HG03108 (cell line): ENCODE measurements around the gene DPYSL5.

ENCODE experiments used
- ATAC-seq: cut with Tn5 transposase; IDR thresholded peaks from one replicate; pipeline ENCODE4 v1.9.1; 2021; ENCODE audit warnings: moderate library complexity; ENCODE audit not compliant: unreplicated experiment

DPYSL5 gene

DNA sequence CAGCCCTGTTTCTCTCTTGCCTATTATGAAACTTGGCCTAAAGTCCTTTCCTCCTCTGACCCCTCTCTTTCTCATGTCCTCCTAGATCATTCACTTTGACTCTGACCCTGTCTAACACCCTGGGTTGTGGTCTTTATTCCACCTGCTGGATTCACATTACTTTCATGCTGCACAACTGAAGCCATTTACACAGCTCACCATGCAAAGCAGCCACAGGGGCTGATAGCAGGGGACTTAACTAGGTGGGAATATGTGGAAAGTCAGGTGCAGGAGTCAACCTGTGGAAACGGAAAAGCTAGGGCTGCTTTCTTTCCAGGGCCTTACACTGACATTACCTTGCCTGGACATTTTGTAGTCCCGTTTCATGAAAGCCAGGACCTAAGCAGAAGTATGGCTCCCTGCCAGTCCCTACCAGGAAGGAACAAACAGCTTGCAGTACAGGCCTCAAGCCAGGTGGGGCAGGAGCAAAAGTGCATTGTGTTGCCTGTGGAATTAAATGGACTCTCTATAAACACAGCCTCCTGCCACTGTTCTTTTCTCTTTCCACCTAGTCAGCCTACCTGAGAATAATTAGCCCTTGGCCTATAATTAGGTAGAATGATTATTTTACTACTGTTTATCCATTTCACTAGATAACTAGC is 134.3 kb downstream of the DPYSL5 start:
- ATAC-seq: no peak

DNA sequence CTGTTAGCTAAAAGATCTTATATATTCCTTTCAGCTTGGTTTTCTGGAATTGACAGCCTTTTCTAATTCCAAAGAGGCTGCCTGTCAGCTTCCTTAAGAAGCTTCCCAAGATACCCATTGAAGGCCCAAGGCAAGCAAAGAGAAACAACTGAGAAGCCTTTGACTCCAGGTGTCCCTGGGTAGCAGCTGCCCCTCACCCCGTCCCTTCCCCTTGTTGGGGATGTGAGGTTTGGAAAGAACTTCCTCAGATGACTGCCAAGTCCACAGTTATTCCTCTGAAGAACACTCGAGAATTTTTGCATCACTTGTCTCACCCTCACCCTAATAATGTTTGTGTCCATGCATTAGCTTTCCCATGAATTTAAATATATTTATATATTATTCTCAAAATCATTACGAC is 135.8 kb downstream of the DPYSL5 start:
- ATAC-seq: no peak

DNA sequence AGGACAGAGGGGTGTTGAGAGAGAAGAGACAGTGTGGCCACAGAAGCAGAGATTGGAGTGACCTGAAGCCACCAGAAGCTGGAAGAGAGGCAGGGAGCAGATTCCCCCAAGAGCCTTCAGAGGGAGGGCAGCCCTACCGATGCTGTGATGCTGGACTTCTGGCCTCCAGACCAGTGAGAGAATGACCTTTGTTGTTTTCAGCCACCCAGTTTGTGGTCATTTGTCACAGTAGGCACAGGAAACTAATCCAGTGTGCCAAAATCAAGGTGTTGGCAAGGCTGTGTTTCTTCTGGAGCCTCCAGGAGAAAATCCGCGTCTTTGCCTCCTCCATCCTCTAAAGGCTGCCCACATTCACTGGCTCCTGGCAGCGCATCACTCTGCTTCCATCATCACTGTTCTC is 137.9 kb downstream of the DPYSL5 start:
- ATAC-seq: no peak

DNA sequence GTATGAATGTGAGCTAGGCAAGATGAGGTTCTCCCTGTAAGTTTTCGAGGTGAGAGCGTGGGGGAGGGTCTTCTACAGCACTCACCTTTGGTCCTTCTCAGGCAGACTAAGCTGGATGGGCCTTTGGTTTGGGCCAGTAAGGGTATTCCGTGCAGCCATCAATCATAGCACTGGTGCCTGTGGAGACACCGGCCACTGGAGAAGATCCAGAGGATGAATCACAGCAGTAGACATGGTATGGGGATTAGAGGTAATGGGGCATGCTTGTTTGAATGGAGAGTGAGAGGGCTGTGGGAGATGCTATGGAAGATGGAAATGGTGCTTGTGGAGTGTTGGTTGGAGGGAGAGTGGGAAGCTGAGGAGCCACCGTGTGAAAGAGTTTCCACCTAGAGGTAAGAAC is 138.6 kb downstream of the DPYSL5 start:
- ATAC-seq: no peak

GRCh38 chr2:26988058-26988860 is 140.3 kb downstream of the DPYSL5 start:
- ATAC-seq: no peak

DNA sequence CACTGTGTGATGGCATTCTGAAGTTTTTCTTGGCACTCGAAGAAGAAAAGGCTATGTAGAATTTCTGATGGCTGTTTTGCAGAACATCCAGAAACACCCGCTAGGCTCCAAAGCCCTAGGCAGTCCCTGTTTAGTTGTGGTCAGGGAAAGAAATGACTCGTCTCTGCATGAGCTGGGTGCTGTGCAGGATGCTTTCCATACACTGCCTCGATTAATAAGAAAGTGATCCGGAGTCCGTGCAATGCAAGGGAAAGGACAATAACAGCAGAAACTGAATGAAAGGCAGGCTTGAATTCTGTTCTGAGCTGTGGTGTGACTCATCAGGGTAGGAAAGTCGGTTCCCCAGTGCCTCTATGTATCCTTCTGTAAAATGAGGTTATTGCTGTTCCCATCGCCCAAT is 141.2 kb downstream of the DPYSL5 start:
- ATAC-seq: no peak

DNA sequence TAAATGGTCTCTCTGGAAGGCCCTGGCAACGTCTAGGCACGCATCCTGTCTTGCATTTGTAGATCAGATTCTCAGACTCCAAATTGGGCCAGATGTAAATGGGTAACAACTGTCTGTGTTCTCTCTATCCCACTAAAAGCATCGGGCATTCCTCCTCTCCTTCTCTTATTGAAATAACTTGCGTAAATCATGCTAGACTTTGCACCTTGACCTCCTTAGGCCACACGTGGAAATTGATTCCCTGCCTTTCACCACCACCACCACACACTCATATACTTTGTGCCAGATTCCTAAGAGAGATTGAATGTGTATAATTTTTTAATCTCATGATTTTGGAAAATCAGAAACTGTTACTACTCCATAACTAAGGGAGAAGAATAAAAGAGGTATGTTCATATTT is 143.8 kb downstream of the DPYSL5 start:
- no peak for ATAC-seq

GRCh38 chr2:26993768-26994167 is 145.8 kb downstream of the DPYSL5 start:
- ATAC-seq: no peak

DNA sequence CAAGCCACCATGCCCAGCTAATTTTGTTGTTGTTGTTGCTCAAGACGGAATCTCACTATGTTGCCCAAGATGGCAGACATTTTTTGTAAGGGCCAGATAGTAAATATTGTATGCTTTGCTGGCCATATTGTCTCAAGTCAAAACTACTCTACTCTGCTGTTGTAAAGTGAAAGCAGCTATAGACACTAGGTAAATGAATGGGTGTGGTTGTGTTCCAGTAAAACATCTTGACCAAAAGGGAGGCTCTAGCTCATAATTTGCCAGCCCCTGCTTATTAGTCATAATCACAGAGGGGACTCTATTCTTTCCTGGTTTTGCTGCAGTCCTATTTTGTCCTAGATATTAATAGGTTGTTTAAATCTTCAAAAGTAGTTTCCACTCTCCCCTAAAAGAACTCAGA is 147.1 kb downstream of the DPYSL5 start:
- no peak for ATAC-seq

GRCh38 chr2:26997394-26997793 is 149.5 kb downstream of the DPYSL5 start:
- ATAC-seq: no peak

DNA sequence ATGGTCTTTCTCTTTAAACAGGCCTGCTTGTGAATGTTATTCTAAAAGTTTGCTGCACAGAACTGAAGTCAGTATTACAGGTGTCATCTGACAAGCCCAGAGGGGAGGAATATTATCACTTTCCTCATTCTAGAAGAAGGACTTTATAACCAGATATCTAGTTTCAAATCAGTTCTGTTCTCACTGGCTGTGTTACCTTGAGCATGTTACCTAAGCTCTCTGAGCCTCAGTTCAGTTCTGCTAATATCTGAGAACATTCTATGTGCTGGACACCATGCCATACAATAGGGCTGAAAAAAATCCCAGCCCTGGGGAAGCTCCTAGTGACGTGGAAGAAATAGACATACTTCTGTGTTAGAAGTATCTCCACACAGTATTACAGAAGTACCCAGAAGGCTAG is 150.4 kb downstream of the DPYSL5 start:
- ATAC-seq: no peak
